IMR-90 (cell line): ENCODE data around the gene TXNL1. TPM values are rescaled to one million over a fixed set of nuclear protein-coding genes. Genes with fewer than 3 reads are reported as not detected.

Experiments used
- ATAC-seq: fragments of 200-7000 bp; cut with Tn5 transposase; 2 replicates; pipeline ENCODE4 v1.9.1; 2020; ENCODE audit warnings: low read depth, mild to moderate bottlenecking, moderate library complexity
- BruUV-seq: library from RNA; stranded (reverse); fragments of 400-500 nt; replicated peaks from 2 replicates; lab custom pipeline; 2021; lab: Mats Ljungman, UMichigan
- CTCF ChIA-PET: fragments of 300-600 bp; formaldehyde crosslinking; extraction: SDS; loops from one replicate; lab custom pipeline; 2021; ENCODE audit warnings: antibody characterized with exemption; lab: Yijun Ruan, JAX
- POLR2A ChIA-PET: fragments of 300-600 bp; sonication (Branson Sonifier 250); formaldehyde crosslinking; loops from one replicate; lab custom pipeline; 2022; ENCODE audit warnings: antibody characterized with exemption; ENCODE audit not compliant: unreplicated experiment; lab: Charles Lee
- DNase-seq: peaks from one replicate; pipeline ENCODE4 v3.0.0; 2013
- H2AFZ ChIP-seq: replicated peaks from 2 replicates; pipeline ENCODE3; 2013; ENCODE audit warnings: low read length, mild to moderate bottlenecking; ENCODE audit not compliant: poor library complexity
- H2AK5ac ChIP-seq: 2 replicates; pipeline ENCODE4 v1.6.1; 2013; ENCODE audit warnings: low read depth, low read length, inconsistent platforms
- H2AK9ac ChIP-seq: replicated peaks from 2 replicates; pipeline ENCODE3; 2013; ENCODE audit warnings: mild to moderate bottlenecking, low read depth, low read length, moderate library complexity; ENCODE audit not compliant: poor library complexity
- H2BK120ac ChIP-seq: 2 replicates; pipeline ENCODE4 v1.6.1; 2013; ENCODE audit warnings: low read depth, low read length, inconsistent platforms
- H2BK15ac ChIP-seq: 3 replicates; pipeline ENCODE4 v1.6.1; 2013; ENCODE audit warnings: low read depth, low read length, inconsistent platforms
- H2BK20ac ChIP-seq: 2 replicates; pipeline ENCODE4 v1.6.1; 2013; ENCODE audit warnings: low read depth, mild to moderate bottlenecking, inconsistent platforms, low read length, moderate library complexity
- H2BK5ac ChIP-seq: 2 replicates; pipeline ENCODE4 v1.6.1; 2013; ENCODE audit warnings: mild to moderate bottlenecking, low read depth, low read length, inconsistent platforms; ENCODE audit not compliant: poor library complexity, severe bottlenecking
- H3K14ac ChIP-seq: replicated peaks from 2 replicates; pipeline ENCODE4 v1.6.1; 2013; ENCODE audit warnings: low read depth, low read length, inconsistent platforms
- H3K18ac ChIP-seq: 2 replicates; pipeline ENCODE4 v1.6.1; 2013; ENCODE audit warnings: low read depth, low read length, control low read depth
- H3K23ac ChIP-seq: 2 replicates; pipeline ENCODE4 v1.6.1; 2013; ENCODE audit warnings: low read depth, low read length, inconsistent platforms
- H3K27ac ChIP-seq: 2 replicates; pipeline ENCODE4 v1.5.1; 2013; ENCODE audit warnings: mild to moderate bottlenecking, control low read depth, low read length; ENCODE audit not compliant: insufficient read depth
- H3K27me3 ChIP-seq: 2 replicates; pipeline ENCODE4 v1.6.1; 2013; ENCODE audit warnings: low read length; ENCODE audit not compliant: control insufficient read depth, insufficient read depth
- H3K36me3 ChIP-seq: 2 replicates; pipeline ENCODE4 v1.6.1; 2013; ENCODE audit warnings: low read length, mixed read lengths; ENCODE audit not compliant: control insufficient read depth, insufficient read depth
- H3K4ac ChIP-seq: 2 replicates; pipeline ENCODE4 v1.6.1; 2013; ENCODE audit warnings: low read depth, low read length, inconsistent platforms
- H3K4me1 ChIP-seq: 2 replicates; pipeline ENCODE4 v1.6.1; 2013; ENCODE audit warnings: low read length, mixed read lengths; ENCODE audit not compliant: control insufficient read depth, insufficient read depth
- H3K4me2 ChIP-seq: 2 replicates; pipeline ENCODE4 v1.6.1; 2013; ENCODE audit warnings: low read depth, mild to moderate bottlenecking, control low read depth, low read length, moderate library complexity
- H3K4me3 ChIP-seq: 2 replicates; pipeline ENCODE4 v1.5.1; 2013; ENCODE audit warnings: low read depth, mild to moderate bottlenecking, control low read depth, low read length, moderate library complexity; ENCODE audit not compliant: insufficient read depth
- H3K56ac ChIP-seq: 2 replicates; pipeline ENCODE4 v1.6.1; 2013; ENCODE audit warnings: low read length, inconsistent platforms; ENCODE audit not compliant: insufficient read depth; ENCODE audit errors: extremely low read depth
- H3K79me1 ChIP-seq, 2 experiments: 2 replicates each; pipeline ENCODE4 v1.6.1; 2013; ENCODE audit warnings: low read length in 2 of 2, inconsistent platforms in 1 of 2, low read depth in 1 of 2
- H3K9ac ChIP-seq: 2 replicates; pipeline ENCODE4 v1.6.1; 2013; ENCODE audit warnings: low read depth, low read length, control low read depth
- H3K9me1 ChIP-seq: 2 replicates; pipeline ENCODE4 v1.6.1; 2013; ENCODE audit warnings: low read length, inconsistent platforms; ENCODE audit not compliant: insufficient read depth
- H3K9me3 ChIP-seq: 2 replicates; pipeline ENCODE4 v1.6.1; 2013; ENCODE audit warnings: low read length; ENCODE audit not compliant: control insufficient read depth, insufficient read depth
- H4K20me1 ChIP-seq: 2 replicates; pipeline ENCODE4 v1.6.1; 2013; ENCODE audit warnings: low read length, inconsistent platforms; ENCODE audit not compliant: insufficient read depth
- H4K5ac ChIP-seq: 2 replicates; pipeline ENCODE4 v1.6.1; 2013; ENCODE audit warnings: mild to moderate bottlenecking, low read depth, low read length, control low read depth
- H4K8ac ChIP-seq, 2 experiments: 2 replicates each; pipeline ENCODE4 v1.6.1; 2013; ENCODE audit warnings: low read depth in 2 of 2, low read length in 2 of 2, control low read depth in 1 of 2, inconsistent platforms in 1 of 2
- H4K91ac ChIP-seq: 2 replicates; pipeline ENCODE4 v1.6.1; 2013; ENCODE audit warnings: low read depth, low read length, inconsistent platforms; ENCODE audit not compliant: insufficient read depth
- BHLHE40 ChIP-seq: fragments of 150-350 bp; IDR thresholded peaks from 2 replicates; pipeline ENCODE4 v1.6.1; 2016; ENCODE audit warnings: mild to moderate bottlenecking, low read depth, low read length
- CEBPB ChIP-seq: IDR thresholded peaks from 2 replicates; pipeline ENCODE4 v1.6.1; 2012; ENCODE audit warnings: low read depth, low read length, improper control_type of control experiment
- CHD1 ChIP-seq: IDR thresholded peaks from 2 replicates; pipeline ENCODE4 v1.6.1; 2012; ENCODE audit warnings: low read depth, low read length, improper control_type of control experiment
- FOS ChIP-seq: fragments of 150-350 bp; IDR thresholded peaks from 2 replicates; pipeline ENCODE4 v1.6.1; 2016; ENCODE audit warnings: low read depth, low read length
- MAFK ChIP-seq: IDR thresholded peaks from 2 replicates; pipeline ENCODE4 v1.6.1; 2012; ENCODE audit warnings: low read depth, low read length, improper control_type of control experiment
- MAZ ChIP-seq: IDR thresholded peaks from 2 replicates; pipeline ENCODE4 v1.6.1; 2012; ENCODE audit warnings: low read depth, mild to moderate bottlenecking, low read length, improper control_type of control experiment, moderate library complexity, borderline replicate concordance
- MXI1 ChIP-seq: IDR thresholded peaks from 2 replicates; pipeline ENCODE4 v1.6.1; 2012; ENCODE audit warnings: low read depth, mild to moderate bottlenecking, low read length, moderate library complexity, borderline replicate concordance
- RAD21 ChIP-seq: IDR thresholded peaks from 2 replicates; pipeline ENCODE4 v1.6.1; 2012; ENCODE audit warnings: low read length, improper control_type of control experiment
- RCOR1 ChIP-seq: IDR thresholded peaks from 2 replicates; pipeline ENCODE4 v1.6.1; 2012; ENCODE audit warnings: mild to moderate bottlenecking, low read length, improper control_type of control experiment; ENCODE audit not compliant: insufficient replicate concordance
- WGBS, 2 experiments: methylation state at CpG; one replicate each; pipeline versions ENCODE4 v1.1.5 to v1.1.7; 2013; ENCODE audit warnings: missing lambda C conversion rate in 2 of 2; ENCODE audit not compliant: insufficient read length in 1 of 2; ENCODE audit errors: extremely low coverage in 2 of 2; 5-methylcytosine and 5-hydroxymethylcytosine counted together
- dilution Hi-C: fragments of 300-500 bp; cut with HindIII; formaldehyde crosslinking; loops from one replicate; pipeline ENCODE4 v1.14.3; 2018; ENCODE audit warnings: low sequenced_read_pairs; ENCODE audit not compliant: unreplicated experiment
- in situ Hi-C: fragments of 300-500 bp; cut with MboI; formaldehyde crosslinking; loops from 3 replicates; pipeline ENCODE4 v1.14.3; 2019; ENCODE audit warnings: low sequenced_read_pairs, inconsistent platforms, mixed read lengths
- intact Hi-C: fragments of 100-400 bp; cut with micrococcal nuclease; formaldehyde crosslinking; loops from 2 replicates; pipeline ENCODE4 v1.10.0; 2022
- polyA plus RNA-seq, 3 experiments: library from polyadenylated mRNA; depleted of rRNA; stranded (reverse); fragments of >200 nt; gene quantifications; 2 replicates each; pipeline ENCODE4 v1.2.3, GENCODE V29; 2012; ENCODE audit warnings: low replicate concordance in 1 of 3
- total RNA-seq: library from RNA; depleted of rRNA; stranded (reverse); fragments of >200 nt; gene quantifications from 2 replicates; pipeline ENCODE4 v1.2.3, GENCODE V29; 2012
- TF ChIP-seq, protein P1 (sequence below): fragments of 150-350 bp; IDR thresholded peaks from 2 replicates; pipeline ENCODE4 v1.6.1; 2017; ENCODE audit warnings: mild to moderate bottlenecking, antibody characterized with exemption, low read length, low read depth
- TF ChIP-seq, protein P2 (sequence below): fragments of 150-350 bp; IDR thresholded peaks from 2 replicates; pipeline ENCODE4 v1.6.1; 2016; ENCODE audit warnings: low read depth, mild to moderate bottlenecking, low read length, moderate library complexity, borderline replicate concordance

TXNL1 gene
- total and polyA plus RNA-seq, 2 of the 4 experiments (the other 2 are of a cell fraction), result 38.7 to 62.5 TPM

DNA sequence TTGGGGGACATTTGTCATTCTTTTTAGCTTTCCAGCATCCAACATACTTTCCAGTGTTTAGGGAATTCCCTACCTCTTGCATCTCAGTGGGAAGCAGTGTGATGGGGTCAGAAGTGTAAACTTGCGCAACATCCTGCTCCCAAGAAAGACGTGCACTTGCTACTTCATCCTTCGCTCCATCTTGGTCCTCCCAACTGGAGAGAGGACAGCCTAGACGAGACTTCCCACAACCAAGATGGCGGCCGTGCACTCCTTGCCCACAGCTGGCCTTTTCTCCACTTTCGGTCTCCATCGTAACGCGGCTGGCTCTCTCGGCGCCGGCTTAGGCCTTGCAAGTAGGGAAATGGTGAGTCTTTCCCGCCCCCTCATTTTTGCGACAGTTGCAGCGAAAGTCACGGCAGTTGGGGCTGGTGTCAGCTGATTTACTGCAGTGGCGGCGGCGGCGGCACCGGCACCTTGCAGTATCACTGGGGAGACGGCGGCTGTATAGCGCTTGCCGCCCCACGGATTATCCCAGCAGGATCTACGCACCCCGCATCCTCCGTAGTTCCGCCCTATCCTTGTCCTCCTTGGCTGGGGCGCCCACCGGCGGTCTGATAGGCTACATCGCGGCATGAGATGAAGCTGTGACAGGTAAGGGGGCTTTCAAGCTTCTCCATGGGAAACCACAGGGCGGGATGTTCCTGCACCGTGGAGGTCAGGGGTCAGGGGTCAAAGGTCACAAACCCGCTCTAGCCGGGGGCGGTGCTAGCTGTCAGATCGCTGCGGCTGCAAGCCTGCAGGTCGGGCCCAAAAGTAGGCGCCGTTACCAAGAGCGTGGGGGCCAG lies 12.8 kb upstream of the TXNL1 start, which contains the start of gene WDR7:
TSS of gene WDR7 (plus strand) at position 416 of the 827 bp plus-strand sequence. CDS start 21,157 bp downstream, outside the sequence.
- H3K27me3 ChIP-seq, result no peaks in the 10 kb centered on the region
- CTCF ChIA-PET, result interaction anchor here (0.6 kb wide), 1 partner anchor 28 kb away, joined by 4 read pairs; no protein-coding TSS in a partner anchor
- peak within 1 kb of the TSS; percentile 80 for H3K9ac ChIP-seq
- TF ChIP-seq MXI1 (0 out of 2 replicates have a peak, but pooled peaks have one; percentile 30), MAFK (0 out of 2 replicates have a peak, but pooled peaks have one; percentile 15), BHLHE40 (no peak), FOS (no peak), CHD1 (peak; percentile 92; the same call in 1 of the 2 replicates), MAZ (peak; percentile 10; the same call in 1 of the 2 replicates), RAD21 (no peak), RCOR1 (peak; percentile 87), CEBPB (peak; percentile 99)
- TF ChIP-seq, protein P1, sequence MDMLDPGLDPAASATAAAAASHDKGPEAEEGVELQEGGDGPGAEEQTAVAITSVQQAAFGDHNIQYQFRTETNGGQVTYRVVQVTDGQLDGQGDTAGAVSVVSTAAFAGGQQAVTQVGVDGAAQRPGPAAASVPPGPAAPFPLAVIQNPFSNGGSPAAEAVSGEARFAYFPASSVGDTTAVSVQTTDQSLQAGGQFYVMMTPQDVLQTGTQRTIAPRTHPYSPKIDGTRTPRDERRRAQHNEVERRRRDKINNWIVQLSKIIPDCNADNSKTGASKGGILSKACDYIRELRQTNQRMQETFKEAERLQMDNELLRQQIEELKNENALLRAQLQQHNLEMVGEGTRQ, result peak; percentile 53
- TF ChIP-seq, protein P2, sequence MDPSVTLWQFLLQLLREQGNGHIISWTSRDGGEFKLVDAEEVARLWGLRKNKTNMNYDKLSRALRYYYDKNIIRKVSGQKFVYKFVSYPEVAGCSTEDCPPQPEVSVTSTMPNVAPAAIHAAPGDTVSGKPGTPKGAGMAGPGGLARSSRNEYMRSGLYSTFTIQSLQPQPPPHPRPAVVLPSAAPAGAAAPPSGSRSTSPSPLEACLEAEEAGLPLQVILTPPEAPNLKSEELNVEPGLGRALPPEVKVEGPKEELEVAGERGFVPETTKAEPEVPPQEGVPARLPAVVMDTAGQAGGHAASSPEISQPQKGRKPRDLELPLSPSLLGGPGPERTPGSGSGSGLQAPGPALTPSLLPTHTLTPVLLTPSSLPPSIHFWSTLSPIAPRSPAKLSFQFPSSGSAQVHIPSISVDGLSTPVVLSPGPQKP, result no peak
- peaks cover 8 to 20% of the 10 kb centered on the region in 2 experiments; a peak in 3 of 4 replicates for H3K79me1 ChIP-seq
- peaks cover 4% of the 10 kb centered on the region for H3K9me1 ChIP-seq
- no peaks in the 10 kb centered on the region for H4K20me1 ChIP-seq
- no peak within 1 kb of the TSS for H2BK15ac ChIP-seq
- in situ Hi-C loops (no loop called here), dilution Hi-C loops (no loop called here), intact Hi-C loops (no loop called here)
- H4K91ac ChIP-seq, result peak within 1 kb of the TSS; percentile 63; the same call in 1 of the 2 replicates
- H2BK120ac ChIP-seq, result peak within 1 kb of the TSS; percentile 44
- H3K23ac ChIP-seq, result peak within 1 kb of the TSS; percentile 44; the same call in 1 of the 2 replicates
- ATAC-seq (peak; percentile 100), DNase-seq (peak; percentile 98)
- H3K18ac ChIP-seq, result peak within 1 kb of the TSS; percentile 49; the same call in 1 of the 2 replicates
- H2BK5ac ChIP-seq, result peak within 1 kb of the TSS; percentile 71
- peak within 1 kb of the TSS; percentile 66 for H3K14ac ChIP-seq
- H2BK20ac ChIP-seq, result peak within 1 kb of the TSS; percentile 18; the same call in 1 of the 2 replicates
- H3K27ac ChIP-seq, result peak within 1 kb of the TSS; percentile 75
- H2AFZ ChIP-seq, result peak within 1 kb of the TSS; percentile 97
- no peak within 1 kb of the TSS; the same call in none of the 2 replicates for H2AK5ac ChIP-seq
- H3K4me1 ChIP-seq, result peaks cover 3% of the 10 kb centered on the region; the same call in 1 of the 2 replicates
- H4K5ac ChIP-seq, result peak within 1 kb of the TSS; percentile 94
- BruUV-seq, result no TSS peak
- H3K56ac ChIP-seq, result peak within 1 kb of the TSS; percentile 35
- H2AK9ac ChIP-seq, result peak within 1 kb of the TSS; percentile 65
- no peaks in the 10 kb centered on the region for H3K9me3 ChIP-seq
- H3K4me3 ChIP-seq, result peak within 1 kb of the TSS; percentile 81
- no peaks in the 10 kb centered on the region for H3K36me3 ChIP-seq
- POLR2A ChIA-PET, result interaction anchor here (0.5 to 1.1 kb wide), 3 partner anchors 10 to 65 kb away, joined by 3 to 5 read pairs (median 4); no protein-coding TSS in a partner anchor
- peak within 1 kb of the TSS; percentile 73 for H3K4ac ChIP-seq
- peak within 1 kb of the TSS; percentile 35 to 92 for H4K8ac ChIP-seq
- 0% methylated on average over 9 of the region's 47 CpGs; no CpG with 5 or more reads in 1 of the 2 experiments for WGBS, 2 experiments
- peak within 1 kb of the TSS; percentile 97 for H3K4me2 ChIP-seq
